Measurements from ENCODE around the gene OPCML.

The OPCML gene

DNA sequence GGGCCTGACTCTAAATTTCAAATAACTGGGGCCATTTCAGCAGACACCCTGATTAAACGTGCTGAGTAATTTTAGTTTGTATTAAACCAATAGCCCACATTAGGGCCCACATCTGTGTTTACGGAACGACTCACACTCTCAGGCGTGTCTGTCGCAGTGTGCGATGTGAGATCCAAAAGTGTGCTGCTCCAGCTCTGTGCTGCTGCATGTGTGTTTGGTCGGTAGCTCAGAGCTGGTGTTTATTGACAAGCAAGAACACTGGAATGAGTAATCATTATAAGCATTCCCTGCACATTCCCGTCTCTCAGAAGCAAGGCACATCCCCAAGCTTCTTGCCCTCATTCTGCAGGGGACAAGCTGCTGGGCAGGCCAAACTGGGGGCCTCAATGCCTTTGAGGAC lies 7.8 kb downstream of the OPCML start:
- no peak overlapping the region for H3K27ac ChIP-seq (ENCODE audit: low read depth, low read length)
- no peaks in the 10 kb centered on the region for H3K9me2 ChIP-seq (replicated peaks; ENCODE audit: insufficient read depth, low read length)
- TF ChIP-seq EZH2phosphoT487 (conservative IDR thresholded peaks at IDR 0.05; ENCODE audit: low read length), result no peak
- no peak for TF ChIP-seq CTCF (IDR thresholded peaks at IDR 0.05; ENCODE audit: insufficient read depth, low read length, poor library complexity, severe bottlenecking)
- H3K4me2 ChIP-seq (ENCODE audit: low read depth, low read length, poor library complexity, severe bottlenecking), result no peak overlapping the region
- no peak overlapping the region for H3K9ac ChIP-seq (ENCODE audit: low read length)
- no peak overlapping the region for H3K4me3 ChIP-seq (ENCODE audit: insufficient read depth, low read length, poor library complexity, severe bottlenecking)
- no peaks in the 10 kb centered on the region for H4K20me1 ChIP-seq (ENCODE audit: low read depth, low read length)
- no peaks in the 10 kb centered on the region for H3K9me3 ChIP-seq (ENCODE audit: insufficient read depth, low read length)
- no peak overlapping the region for H2AFZ ChIP-seq (ENCODE audit: low read depth, low read length, severe bottlenecking)
- no peaks in the 10 kb centered on the region for H3K36me3 ChIP-seq (ENCODE audit: low read length)
- H3F3A ChIP-seq (ENCODE audit: insufficient read depth), result no peaks in the 10 kb centered on the region
- no peaks in the 10 kb centered on the region for H3K27me3 ChIP-seq (ENCODE audit: low read length)
- no peaks in the 10 kb centered on the region for H3K79me2 ChIP-seq (ENCODE audit: insufficient read depth, low read length)

GRCh38 chr11:133522344-133522743 lies 10.0 kb downstream of the OPCML start:
- no peaks in the 10 kb centered on the region for H3K9me3 ChIP-seq (ENCODE audit: insufficient read depth, low read length)
- no peaks in the 10 kb centered on the region for H3K27me3 ChIP-seq (ENCODE audit: low read length)
- H3K4me2 ChIP-seq (ENCODE audit: low read depth, low read length, poor library complexity, severe bottlenecking), result no peak overlapping the region
- no peak overlapping the region for H3K27ac ChIP-seq (ENCODE audit: low read depth, low read length)
- no peak for TF ChIP-seq EZH2phosphoT487 (conservative IDR thresholded peaks at IDR 0.05; ENCODE audit: low read length)
- TF ChIP-seq CTCF (IDR thresholded peaks at IDR 0.05; ENCODE audit: insufficient read depth, low read length, poor library complexity, severe bottlenecking), result no peak
- H3K36me3 ChIP-seq (ENCODE audit: low read length), result no peaks in the 10 kb centered on the region
- no peak overlapping the region for H3K9ac ChIP-seq (ENCODE audit: low read length)
- H3K79me2 ChIP-seq (ENCODE audit: insufficient read depth, low read length), result no peaks in the 10 kb centered on the region
- no peak overlapping the region for H2AFZ ChIP-seq (ENCODE audit: low read depth, low read length, severe bottlenecking)
- H3F3A ChIP-seq (ENCODE audit: insufficient read depth), result no peaks in the 10 kb centered on the region
- H3K9me2 ChIP-seq (replicated peaks; ENCODE audit: insufficient read depth, low read length), result no peaks in the 10 kb centered on the region
- no peaks in the 10 kb centered on the region for H4K20me1 ChIP-seq (ENCODE audit: low read depth, low read length)
- H3K4me3 ChIP-seq (ENCODE audit: insufficient read depth, low read length, poor library complexity, severe bottlenecking), result no peak overlapping the region

DNA sequence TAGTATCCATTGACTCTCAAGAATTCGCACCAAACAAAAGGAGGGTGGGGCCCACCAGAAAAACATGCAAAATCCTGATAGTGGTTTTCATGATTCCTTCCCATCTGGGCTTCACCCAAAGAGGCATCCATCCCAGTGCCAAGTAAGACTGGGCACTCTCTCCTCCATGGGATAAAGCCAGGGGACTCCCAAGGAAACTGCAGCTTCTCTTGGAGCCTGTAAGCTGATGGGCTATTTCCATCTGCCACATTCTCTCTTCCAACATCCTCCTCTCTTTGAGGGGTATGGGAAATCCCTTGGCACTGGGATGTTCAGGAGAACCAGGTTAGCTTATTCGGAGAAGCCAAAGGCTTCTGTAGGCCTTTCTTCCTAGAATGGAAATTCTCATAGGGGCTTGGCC lies 10.8 kb downstream of the OPCML start:
- Histone ChIP-seq H3F3A (ENCODE audit: insufficient read depth) (no peaks in the 10 kb centered on the region), H3K4me3 (ENCODE audit: insufficient read depth, low read length, poor library complexity, severe bottlenecking) (no peak overlapping the region), H4K20me1 (ENCODE audit: low read depth, low read length) (no peaks in the 10 kb centered on the region), H3K36me3 (ENCODE audit: low read length) (no peaks in the 10 kb centered on the region), H3K9ac (ENCODE audit: low read length) (no peak overlapping the region), H3K9me3 (ENCODE audit: insufficient read depth, low read length) (no peaks in the 10 kb centered on the region), H3K79me2 (ENCODE audit: insufficient read depth, low read length) (no peaks in the 10 kb centered on the region), H3K27ac (ENCODE audit: low read depth, low read length) (no peak overlapping the region), H2AFZ (ENCODE audit: low read depth, low read length, severe bottlenecking) (no peak overlapping the region), H3K4me2 (ENCODE audit: low read depth, low read length, poor library complexity, severe bottlenecking) (no peak overlapping the region), H3K27me3 (ENCODE audit: low read length) (no peaks in the 10 kb centered on the region), H3K9me2 (replicated peaks; ENCODE audit: insufficient read depth, low read length) (no peaks in the 10 kb centered on the region)
- TF ChIP-seq CTCF (IDR thresholded peaks at IDR 0.05; ENCODE audit: insufficient read depth, low read length, poor library complexity, severe bottlenecking), result no peak
- no peak for TF ChIP-seq EZH2phosphoT487 (conservative IDR thresholded peaks at IDR 0.05; ENCODE audit: low read length)

DNA sequence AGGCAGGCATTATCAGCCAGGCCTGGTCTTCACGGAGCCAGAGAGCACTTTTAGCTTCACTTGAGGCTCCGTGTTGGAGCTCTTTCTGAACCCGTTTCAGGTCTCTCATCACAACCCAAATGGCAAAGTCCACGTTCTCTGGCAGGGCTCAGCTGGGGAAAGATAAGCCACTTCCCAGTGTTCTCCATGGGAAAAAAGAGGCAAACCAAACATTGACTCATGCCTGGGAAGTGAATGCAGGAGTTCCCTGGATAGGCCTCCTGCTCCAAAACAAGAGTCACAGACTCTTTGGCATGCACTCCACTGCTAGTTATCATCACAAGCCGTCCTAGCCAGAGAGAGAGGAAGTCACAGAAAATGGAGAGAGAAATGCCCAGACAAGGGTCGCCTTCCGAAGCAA lies 11.6 kb downstream of the OPCML start:
- no peaks in the 10 kb centered on the region for H3K9me2 ChIP-seq (replicated peaks; ENCODE audit: insufficient read depth, low read length)
- H3K36me3 ChIP-seq (ENCODE audit: low read length), result no peaks in the 10 kb centered on the region
- H3K9ac ChIP-seq (ENCODE audit: low read length), result no peak overlapping the region
- H3K9me3 ChIP-seq (ENCODE audit: insufficient read depth, low read length), result no peaks in the 10 kb centered on the region
- H3K79me2 ChIP-seq (ENCODE audit: insufficient read depth, low read length), result no peaks in the 10 kb centered on the region
- TF ChIP-seq CTCF (IDR thresholded peaks at IDR 0.05; ENCODE audit: insufficient read depth, low read length, poor library complexity, severe bottlenecking) (no peak), EZH2phosphoT487 (conservative IDR thresholded peaks at IDR 0.05; ENCODE audit: low read length) (no peak)
- no peaks in the 10 kb centered on the region for H4K20me1 ChIP-seq (ENCODE audit: low read depth, low read length)
- H3K4me2 ChIP-seq (ENCODE audit: low read depth, low read length, poor library complexity, severe bottlenecking), result no peak overlapping the region
- H3K4me3 ChIP-seq (ENCODE audit: insufficient read depth, low read length, poor library complexity, severe bottlenecking), result no peak overlapping the region
- no peak overlapping the region for H2AFZ ChIP-seq (ENCODE audit: low read depth, low read length, severe bottlenecking)
- H3K27ac ChIP-seq (ENCODE audit: low read depth, low read length), result no peak overlapping the region
- H3K27me3 ChIP-seq (ENCODE audit: low read length), result no peaks in the 10 kb centered on the region
- no peaks in the 10 kb centered on the region for H3F3A ChIP-seq (ENCODE audit: insufficient read depth)
